Measurements from ENCODE around the gene NUP98. TPM values are rescaled to one million over a fixed set of nuclear protein-coding genes. Genes with fewer than 3 reads are reported as not detected.
A peak's percentile ranks its signal among the peaks of the same experiment; 100 is the strongest.

NUP98 gene
- total and polyA plus RNA-seq, 10 of the 15 experiments (the other 5 are each of a cell fraction or from before 2014, with no cell fraction given) = 21.7 to 108 (median 78.9) TPM

- DNase-seq (ENCODE audit: low read depth, low spot score) (no peak), ATAC-seq (no peak), FAIRE-seq (no peak)
- H4K20me1 ChIP-seq (ENCODE audit: control insufficient read depth, insufficient read depth) = no peaks in the 10 kb centered on the region; the same call in 1 of the 2 replicates
- ChIA-PET SMC1A (ENCODE audit: uncharacterized antibody, unreplicated experiment) (interaction anchor here (0.8 to 4.0 kb wide), 9 partner anchors 9 to 277 kb away, joined by 3 to 26 read pairs (median 3); partner anchors contain the start of genes PGAP2 and RHOG), CTCF (interaction anchor here (1.2 to 3.3 kb wide), 4 partner anchors 12 to 45 kb away, joined by 3 to 19 read pairs (median 10); partner anchors contain the start of gene PGAP2), POLR2A (interaction anchor here (1.4 to 4.7 kb wide), 3 partner anchors 12 to 43 kb away, joined by 3 to 27 read pairs (median 22); partner anchors contain the start of gene RHOG), RAD21 (ENCODE audit: unreplicated experiment) (interaction anchor here (0.8 to 3.6 kb wide), 6 partner anchors 10 to 276 kb away, joined by 3 to 22 read pairs (median 4); partner anchors contain the start of genes PGAP2 and RHOG)
- in situ Hi-C loops (cut with MboI) = no loop called here
- H3K27me3 ChIP-seq (replicated peaks in 1 of 2; ENCODE audit: control insufficient read depth in 2 of 2, insufficient read depth in 2 of 2, low read length in 1 of 2) = no peaks in the 10 kb centered on the region
- peak overlapping the region; percentile 89 for H3K4me2 ChIP-seq (ENCODE audit: control insufficient read depth, insufficient read depth)
- H2AFZ ChIP-seq (ENCODE audit: control insufficient read depth, low read depth, low read length) = no peak overlapping the region
- H3K27ac ChIP-seq (ENCODE audit: control insufficient read depth, insufficient read depth) = peak overlapping the region; percentile 97
- H3K79me2 ChIP-seq (ENCODE audit: control insufficient read depth, insufficient read depth, low read length) = peaks cover 53% of the 10 kb centered on the region
- intact Hi-C loops (cut with micrococcal nuclease; ENCODE audit: unreplicated experiment) = loop anchor here (2.0 kb wide), 1 partner anchor 44 kb away; the partner anchor contains the start of gene RHOG
- WGBS (ENCODE audit: insufficient coverage, insufficient replicate concordance, low lambda C conversion rate, missing lambda C conversion rate) = 1% methylated on average over 14 of the region's 14 CpGs
- H3K36me3 ChIP-seq (ENCODE audit: control insufficient read depth in 2 of 2, insufficient read depth in 2 of 2, low read length in 1 of 2) = peaks cover 0 to 8% of the 10 kb centered on the region in 2 experiments; a peak in 3 of 4 replicates
- TF ChIP-seq POLR2AphosphoS5 (IDR thresholded peaks at IDR 0.05; ENCODE audit: low read length) = peak; percentile 32; the same call in 1 of the 2 replicates
- no peak for TF ChIP-seq MEF2A (IDR thresholded peaks at IDR 0.05; ENCODE audit: insufficient read depth, low read depth, low read length)
- BruUV-seq (replicated peaks) = no TSS peak
- H3K4me1 ChIP-seq (ENCODE audit: control insufficient read depth, insufficient read depth, low read length) = peaks cover 7% of the 10 kb centered on the region; the same call in 1 of the 2 replicates
- peak overlapping the region; percentile 94 for H3K9ac ChIP-seq (ENCODE audit: control insufficient read depth, insufficient read depth, low read length)
- H3K9me3 ChIP-seq (replicated peaks; ENCODE audit: control insufficient read depth, insufficient read depth, low read length) = no peaks in the 10 kb centered on the region; the same call in 2 of the 3 replicates
- peak overlapping the region; percentile 91 for H3K4me3 ChIP-seq
Measured at GRCh38 chr11:3796346-3796745, 1.0 kb downstream of the NUP98 start.

GRCh38 chr11:3796002-3796311 is 1.4 kb downstream of the NUP98 start:
- ChIA-PET RAD21 (ENCODE audit: unreplicated experiment) (interaction anchor here (0.8 to 3.6 kb wide), 6 partner anchors 10 to 277 kb away, joined by 3 to 22 read pairs (median 4); partner anchors contain the start of genes PGAP2 and RHOG), SMC1A (ENCODE audit: uncharacterized antibody, unreplicated experiment) (interaction anchor here (0.8 to 4.0 kb wide), 10 partner anchors 8 to 277 kb away, joined by 3 to 26 read pairs (median 3); partner anchors contain the start of genes PGAP2 and RHOG), POLR2A (interaction anchor here (1.4 to 4.7 kb wide), 3 partner anchors 11 to 44 kb away, joined by 3 to 27 read pairs (median 22); partner anchors contain the start of gene RHOG), CTCF (interaction anchor here (1.2 to 3.3 kb wide), 4 partner anchors 11 to 46 kb away, joined by 3 to 19 read pairs (median 10); partner anchors contain the start of gene PGAP2)
- Histone ChIP-seq H4K20me1 (ENCODE audit: control insufficient read depth, insufficient read depth) (no peaks in the 10 kb centered on the region; the same call in 1 of the 2 replicates), H3K27me3 (replicated peaks in 1 of 2; ENCODE audit: control insufficient read depth in 2 of 2, insufficient read depth in 2 of 2, low read length in 1 of 2) (no peaks in the 10 kb centered on the region), H3K9me3 (replicated peaks; ENCODE audit: control insufficient read depth, insufficient read depth, low read length) (no peaks in the 10 kb centered on the region; the same call in 2 of the 3 replicates), H3K36me3 (ENCODE audit: control insufficient read depth in 2 of 2, insufficient read depth in 2 of 2, low read length in 1 of 2) (peaks cover 0 to 8% of the 10 kb centered on the region in 2 experiments; a peak in 3 of 4 replicates), H3K4me1 (ENCODE audit: control insufficient read depth, insufficient read depth, low read length) (peaks cover 7% of the 10 kb centered on the region; the same call in 1 of the 2 replicates), H3K4me2 (ENCODE audit: control insufficient read depth, insufficient read depth) (peak overlapping the region; percentile 89), H3K4me3 (peak overlapping the region; percentile 91), H3K79me2 (ENCODE audit: control insufficient read depth, insufficient read depth, low read length) (peaks cover 53% of the 10 kb centered on the region), H3K9ac (ENCODE audit: control insufficient read depth, insufficient read depth, low read length) (peak overlapping the region; percentile 94), H3K27ac (ENCODE audit: control insufficient read depth, insufficient read depth) (peak overlapping the region; percentile 97), H2AFZ (ENCODE audit: control insufficient read depth, low read depth, low read length) (no peak overlapping the region)
- ATAC-seq = no peak
- FAIRE-seq = peak; percentile 7
- in situ Hi-C loops (cut with MboI) (no loop called here), intact Hi-C loops (cut with micrococcal nuclease; ENCODE audit: unreplicated experiment) (loop anchor here (2.0 kb wide), 1 partner anchor 45 kb away; the partner anchor contains the start of gene RHOG)
- 2% methylated on average over 6 of the region's 6 CpGs for WGBS (ENCODE audit: insufficient coverage, insufficient replicate concordance, low lambda C conversion rate, missing lambda C conversion rate)
- DNase-seq (ENCODE audit: low read depth, low spot score) = no peak
- no TSS peak for BruUV-seq (replicated peaks)
- TF ChIP-seq SMAD1 (IDR thresholded peaks at IDR 0.05; ENCODE audit: low read depth, partially characterized antibody) = no peak
- no peak for TF ChIP-seq EZH2 (IDR thresholded peaks at IDR 0.05; ENCODE audit: borderline replicate concordance, control insufficient read depth, low read depth, low read length)
- no peak for TF ChIP-seq SMAD5 (IDR thresholded peaks at IDR 0.05; ENCODE audit: low read depth)
- no peak for TF ChIP-seq PBX3 (IDR thresholded peaks at IDR 0.05; ENCODE audit: insufficient replicate concordance, low read depth, low read length)
- TF ChIP-seq BCL3 (IDR thresholded peaks at IDR 0.05; ENCODE audit: borderline replicate concordance, insufficient read depth, low read depth, low read length, poor library complexity, severe bottlenecking) = no peak
- no peak for TF ChIP-seq RELB (IDR thresholded peaks at IDR 0.05; ENCODE audit: low read depth)
- no peak for TF ChIP-seq ZNF217 (IDR thresholded peaks at IDR 0.05)
- TF ChIP-seq DPF2 (IDR thresholded peaks at IDR 0.05) = no peak
- TF ChIP-seq ZBED1 (IDR thresholded peaks at IDR 0.05; ENCODE audit: borderline replicate concordance) = no peak

All from GM12878 (cell line).